NT2/D1 (cell line): ENCODE data around the gene ACVR1B.
"Not testable (repeated sequence)": the region's sequence is repeated elsewhere in the genome, so short reads cannot be mapped to it uniquely, and the experiment has no call there.

Experiments
- DNase-seq: peaks from one replicate; pipeline ENCODE4 v3.0.0-alpha.2; 2011; ENCODE audit warnings: low read depth, low spot score
- H3K27me3 ChIP-seq: 2 replicates; pipeline ENCODE4 v1.6.0; 2011; ENCODE audit warnings: mild to moderate bottlenecking; ENCODE audit not compliant: insufficient read length, insufficient read depth
- H3K36me3 ChIP-seq: 2 replicates; pipeline ENCODE4 v1.6.1; 2011; ENCODE audit warnings: mild to moderate bottlenecking, low read length, mixed read lengths; ENCODE audit not compliant: insufficient read depth, insufficient read length
- H3K4me1 ChIP-seq: 2 replicates; pipeline ENCODE4 v1.5.1; 2011; ENCODE audit not compliant: insufficient read depth, insufficient read length
- H3K4me3 ChIP-seq: 2 replicates; pipeline ENCODE4 v1.5.1; 2011; ENCODE audit warnings: low read depth; ENCODE audit not compliant: insufficient read length
- H3K9ac ChIP-seq: 2 replicates; pipeline ENCODE4 v1.6.0; 2011; ENCODE audit warnings: low read depth; ENCODE audit not compliant: insufficient read length
- H3K9me3 ChIP-seq: 2 replicates; pipeline ENCODE4 v1.5.1; 2011; ENCODE audit warnings: mild to moderate bottlenecking, low read length; ENCODE audit not compliant: insufficient read depth
- SUZ12 ChIP-seq: IDR thresholded peaks from 2 replicates; pipeline ENCODE4 v1.6.1; 2011; ENCODE audit not compliant: insufficient read length, insufficient read depth; ENCODE audit errors: extremely low read depth
- YY1 ChIP-seq: IDR thresholded peaks from 2 replicates; pipeline ENCODE4 v1.6.1; 2011; ENCODE audit not compliant: insufficient read length, insufficient read depth
- ZNF274 ChIP-seq: IDR thresholded peaks from 2 replicates; pipeline ENCODE4 v1.6.1; 2011; ENCODE audit warnings: mild to moderate bottlenecking, low read depth, low read length

Gene ACVR1B

DNA sequence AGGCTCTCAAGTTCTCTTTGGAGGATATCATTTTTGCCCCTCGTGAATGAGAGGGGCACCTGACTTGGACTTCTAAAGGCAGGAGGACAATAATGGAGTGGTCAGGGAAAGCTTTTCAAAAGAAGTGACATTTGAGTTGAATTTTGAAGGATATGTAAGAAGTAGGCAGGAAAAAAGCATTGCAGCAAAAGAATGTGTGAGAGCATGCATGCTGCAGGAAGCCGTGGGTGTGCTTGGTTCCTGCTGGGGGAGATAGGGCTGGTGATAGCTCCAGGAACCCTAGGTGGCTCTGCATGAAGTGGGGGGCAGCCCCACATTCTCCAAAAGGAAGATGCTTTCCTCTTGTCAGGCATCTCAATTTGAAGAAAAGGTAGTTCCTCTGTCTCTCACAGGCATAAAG is 23.1 kb downstream of the ACVR1B start:
- Histone ChIP-seq H3K27me3 (no peaks in the 10 kb centered on the region), H3K4me1 (peaks cover 5% of the 10 kb centered on the region), H3K9me3 (no peaks in the 10 kb centered on the region), H3K4me3 (no peak overlapping the region), H3K36me3 (peaks cover 29% of the 10 kb centered on the region), H3K9ac (no peak overlapping the region)
- TF ChIP-seq YY1 (no peak), SUZ12 (no peak), ZNF274 (no peak)
- no peak for DNase-seq

DNA sequence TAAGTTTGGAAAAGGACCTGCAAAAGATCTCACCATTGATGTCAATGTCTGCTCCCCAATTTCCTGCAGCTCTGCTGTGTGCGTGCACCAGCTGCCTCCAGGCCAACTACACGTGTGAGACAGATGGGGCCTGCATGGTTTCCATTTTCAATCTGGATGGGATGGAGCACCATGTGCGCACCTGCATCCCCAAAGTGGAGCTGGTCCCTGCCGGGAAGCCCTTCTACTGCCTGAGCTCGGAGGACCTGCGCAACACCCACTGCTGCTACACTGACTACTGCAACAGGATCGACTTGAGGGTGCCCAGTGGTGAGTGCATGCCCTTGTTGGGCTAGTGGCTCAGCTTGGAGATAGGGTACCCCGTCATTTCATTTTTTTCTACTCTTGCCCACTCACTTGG is 23.7 kb downstream of the ACVR1B start:
- no peak overlapping the region for H3K9ac ChIP-seq
- H3K36me3 ChIP-seq = peaks cover 29% of the 10 kb centered on the region
- H3K9me3 ChIP-seq = no peaks in the 10 kb centered on the region
- no peak overlapping the region for H3K4me3 ChIP-seq
- H3K4me1 ChIP-seq = peaks cover 5% of the 10 kb centered on the region
- H3K27me3 ChIP-seq = no peaks in the 10 kb centered on the region
- TF ChIP-seq YY1 (no peak), ZNF274 (no peak), SUZ12 (no peak)
- DNase-seq = no peak

DNA sequence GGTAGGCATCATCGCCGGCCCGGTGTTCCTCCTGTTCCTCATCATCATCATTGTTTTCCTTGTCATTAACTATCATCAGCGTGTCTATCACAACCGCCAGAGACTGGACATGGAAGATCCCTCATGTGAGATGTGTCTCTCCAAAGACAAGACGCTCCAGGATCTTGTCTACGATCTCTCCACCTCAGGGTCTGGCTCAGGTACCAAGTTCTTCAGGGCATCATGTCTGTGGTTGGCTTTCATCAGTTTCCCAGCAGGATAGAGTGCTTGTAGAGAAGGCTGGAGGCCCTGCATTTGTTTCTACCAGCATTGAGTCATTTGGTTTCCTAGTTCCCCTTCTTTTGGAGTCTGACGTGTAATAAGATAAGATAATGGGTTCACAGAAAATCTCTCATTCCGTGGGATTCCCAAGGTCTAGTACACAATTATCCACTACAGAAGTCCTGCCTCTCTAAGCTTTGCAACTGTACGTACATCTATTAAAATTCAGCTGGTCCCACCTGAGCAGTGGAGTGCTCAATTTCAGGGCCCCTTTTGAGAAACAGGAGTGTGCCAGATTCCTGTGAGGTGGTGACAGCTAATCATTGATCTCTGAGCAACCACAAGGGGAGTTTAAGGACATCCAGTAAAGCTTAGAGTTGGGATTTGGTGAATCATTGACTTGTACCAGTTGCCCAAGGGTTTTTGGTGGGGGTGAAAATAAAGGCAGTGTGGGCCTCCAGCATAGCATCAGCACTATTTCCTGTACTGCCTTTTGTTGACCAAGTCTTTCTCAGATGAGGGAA is 25.1 kb downstream of the ACVR1B start:
- Histone ChIP-seq H3K9ac (no peak overlapping the region), H3K4me1 (peaks cover 2% of the 10 kb centered on the region), H3K27me3 (no peaks in the 10 kb centered on the region), H3K9me3 (no peaks in the 10 kb centered on the region), H3K36me3 (peaks cover 39% of the 10 kb centered on the region), H3K4me3 (no peak overlapping the region)
- no peak for DNase-seq
- no peak for TF ChIP-seq ZNF274
- no peak for TF ChIP-seq SUZ12
- TF ChIP-seq YY1 = no peak

DNA sequence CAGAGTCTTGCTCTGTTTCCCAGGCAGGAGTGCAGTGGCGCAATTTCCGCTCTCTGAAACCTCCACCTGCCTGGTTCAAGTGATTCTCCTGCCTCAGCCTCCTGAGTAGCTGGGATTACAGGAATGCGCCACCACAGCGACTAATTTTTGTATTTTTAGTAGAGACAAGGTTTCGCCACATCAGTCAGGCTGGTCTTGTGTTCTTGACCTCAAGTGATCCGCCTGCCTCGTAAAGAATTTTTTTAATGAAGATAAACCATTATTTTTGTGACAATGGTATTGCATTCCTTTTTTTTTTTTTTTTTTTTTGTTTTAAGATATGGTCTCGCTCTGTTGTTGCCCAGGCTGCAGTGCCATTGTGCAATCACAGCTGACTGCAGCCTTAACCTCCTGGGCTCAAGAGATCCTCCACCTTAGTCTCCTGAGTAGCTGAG is 25.8 kb downstream of the ACVR1B start:
- peaks cover 45% of the 10 kb centered on the region for H3K36me3 ChIP-seq

DNA sequence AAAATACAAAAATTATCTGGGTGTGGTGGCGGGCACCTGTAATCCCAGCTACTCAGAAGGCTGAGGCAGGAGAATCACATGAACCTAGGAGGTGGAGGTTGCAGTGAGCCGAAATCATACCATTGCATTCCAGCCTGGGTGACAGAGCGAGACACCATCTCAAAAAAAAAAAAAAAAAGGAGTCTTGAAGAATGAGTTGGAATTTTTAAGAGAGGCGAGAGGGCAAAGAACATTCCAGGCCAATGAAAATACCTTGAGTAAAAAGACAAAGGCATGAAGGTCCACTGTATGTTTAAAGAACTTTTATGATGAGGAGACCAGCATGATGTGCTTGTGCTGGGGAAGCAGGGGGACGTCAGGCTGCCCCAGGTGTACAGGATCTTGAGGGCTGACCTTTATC is 27.8 kb downstream of the ACVR1B start:
- not testable (repeated sequence) for H3K4me3 ChIP-seq, H3K9me3 ChIP-seq, H3K27me3 ChIP-seq, DNase-seq, H3K9ac ChIP-seq, H3K4me1 ChIP-seq
- H3K36me3 ChIP-seq = peaks cover 64% of the 10 kb centered on the region

More for the DNA sequence above, 25.8 kb downstream of the ACVR1B start:
- Histone ChIP-seq H3K4me3 (no peak overlapping the region), H3K9ac (no peak overlapping the region), H3K4me1 (peaks cover 2% of the 10 kb centered on the region), H3K9me3 (no peaks in the 10 kb centered on the region), H3K27me3 (no peaks in the 10 kb centered on the region)
- TF ChIP-seq YY1 (no peak), SUZ12 (no peak), ZNF274 (no peak)
- no peak for DNase-seq

DNA sequence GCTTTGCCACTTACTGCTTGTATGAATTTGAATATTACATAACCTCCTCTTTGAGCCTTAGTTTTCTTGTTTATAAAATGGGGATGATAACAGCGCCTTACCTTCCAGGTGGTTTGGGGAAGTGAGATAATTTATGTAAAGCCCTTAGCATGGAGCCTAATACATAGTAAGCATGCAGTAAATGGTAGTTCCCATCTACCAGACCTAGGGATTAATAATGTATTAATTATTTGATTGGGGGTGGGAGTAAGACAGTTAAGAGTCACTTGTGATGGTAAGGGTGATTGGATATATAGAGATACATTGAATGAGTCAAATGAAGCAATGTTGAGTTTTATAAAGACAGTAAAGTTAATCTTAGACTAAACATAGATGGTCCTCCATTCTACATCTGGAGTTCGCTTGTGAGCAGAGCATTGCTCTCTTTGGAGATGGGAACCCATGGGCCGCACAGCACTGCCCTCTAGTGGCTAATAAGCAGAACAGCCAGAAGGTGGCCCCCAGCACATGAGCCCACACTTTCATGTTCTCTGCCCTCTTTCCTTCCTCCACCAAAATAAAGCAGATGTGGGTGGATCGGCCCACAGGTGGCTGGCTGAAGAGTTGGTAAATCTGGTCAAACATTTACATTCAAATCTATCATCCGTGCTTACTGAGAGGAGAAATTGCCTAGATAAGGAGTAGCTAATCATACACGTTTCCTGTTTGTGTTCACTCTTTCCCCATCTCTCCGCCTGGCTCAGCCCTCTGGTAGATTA is 28.7 kb downstream of the ACVR1B start:
- DNase-seq = peak; percentile 55
- peaks cover 71% of the 10 kb centered on the region for H3K36me3 ChIP-seq
- peak overlapping the region; percentile 21 for H3K9ac ChIP-seq

DNA sequence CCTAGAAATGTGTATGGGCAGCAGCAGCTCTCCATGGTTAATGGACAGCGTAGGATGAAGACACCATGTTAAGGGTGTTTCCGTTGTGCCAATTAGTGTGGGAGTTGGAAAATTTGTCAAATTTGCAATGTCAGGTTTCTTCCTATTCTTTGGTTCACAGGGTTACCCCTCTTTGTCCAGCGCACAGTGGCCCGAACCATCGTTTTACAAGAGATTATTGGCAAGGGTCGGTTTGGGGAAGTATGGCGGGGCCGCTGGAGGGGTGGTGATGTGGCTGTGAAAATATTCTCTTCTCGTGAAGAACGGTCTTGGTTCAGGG is 29.3 kb downstream of the ACVR1B start:
- Histone ChIP-seq H3K4me3 (no peak overlapping the region), H3K9ac (peak overlapping the region; percentile 21), H3K36me3 (peaks cover 71% of the 10 kb centered on the region), H3K27me3 (no peaks in the 10 kb centered on the region), H3K9me3 (no peaks in the 10 kb centered on the region), H3K4me1 (no peaks in the 10 kb centered on the region)
- TF ChIP-seq YY1 (no peak), SUZ12 (no peak), ZNF274 (no peak)
- DNase-seq = no peak

More for the DNA sequence above, 28.7 kb downstream of the ACVR1B start:
- TF ChIP-seq ZNF274 (no peak), YY1 (no peak), SUZ12 (no peak)
- Histone ChIP-seq H3K27me3 (no peaks in the 10 kb centered on the region), H3K4me1 (peaks cover 2% of the 10 kb centered on the region), H3K4me3 (no peak overlapping the region), H3K9me3 (no peaks in the 10 kb centered on the region)
